ENCODE data around the gene UNC5CL.

The UNC5CL gene

GRCh38 chr6:41039060-41039998, at the start of gene UNC5CL:
Gene UNC5CL, minus strand, starts transcription at chr6:41039221. Its CDS starts 4,147 bp downstream, at chr6:41035074.
- peak; percentile 24 for DNase-seq (ENCODE audit: low read depth)

GRCh38 chr6:41088451-41088850, 49.4 kb upstream of the UNC5CL start:
- DNase-seq (ENCODE audit: low read depth) = no peak

DNA sequence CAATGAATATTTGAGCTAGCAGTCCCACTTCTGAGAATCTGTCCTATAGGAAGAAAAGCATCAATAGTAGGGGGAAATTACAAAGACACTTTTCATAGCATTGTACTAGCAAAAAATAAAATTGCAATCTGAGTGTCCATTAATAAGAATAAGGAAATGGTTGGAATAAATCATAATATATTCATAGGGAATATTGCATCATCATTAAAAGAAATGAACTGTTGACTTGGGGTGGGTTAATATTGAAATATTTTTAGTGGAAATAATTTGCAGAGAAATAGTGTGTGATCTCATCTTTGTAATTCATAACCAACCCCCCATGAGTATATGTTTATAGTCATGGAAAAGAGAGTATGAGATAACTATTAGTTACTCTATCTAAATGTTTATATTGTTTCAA, 46.2 kb upstream of the UNC5CL start:
- no peak for DNase-seq (ENCODE audit: low read depth)

- DNase-seq (ENCODE audit: low read depth) = no peak
These were observed 44.1 kb upstream of the UNC5CL start for GRCh38 chr6:41083072-41083471.

DNA sequence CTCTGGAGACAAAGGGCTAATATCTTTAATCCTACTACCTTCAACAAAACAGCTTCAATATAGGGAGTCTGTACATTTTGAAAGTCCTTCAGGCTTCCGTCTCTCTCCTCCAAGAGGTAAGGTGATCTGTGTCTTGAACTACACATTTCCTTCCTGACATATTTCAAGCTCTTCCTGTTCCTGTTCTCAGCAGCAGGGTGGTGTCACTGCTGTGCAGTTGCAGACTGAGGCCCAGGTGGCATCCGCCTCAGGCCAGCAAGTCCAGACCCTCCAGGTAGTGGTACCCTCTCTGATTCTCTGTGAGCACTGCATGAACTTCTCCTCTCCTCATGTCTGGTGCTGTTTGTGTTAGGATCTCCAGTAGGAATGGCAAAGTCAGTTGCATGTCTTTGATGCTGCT, 41.6 kb upstream of the UNC5CL start:
- DNase-seq (ENCODE audit: low read depth) = no peak

GRCh38 chr6:41079080-41079479, 40.1 kb upstream of the UNC5CL start:
- DNase-seq (ENCODE audit: low read depth) = no peak

DNA sequence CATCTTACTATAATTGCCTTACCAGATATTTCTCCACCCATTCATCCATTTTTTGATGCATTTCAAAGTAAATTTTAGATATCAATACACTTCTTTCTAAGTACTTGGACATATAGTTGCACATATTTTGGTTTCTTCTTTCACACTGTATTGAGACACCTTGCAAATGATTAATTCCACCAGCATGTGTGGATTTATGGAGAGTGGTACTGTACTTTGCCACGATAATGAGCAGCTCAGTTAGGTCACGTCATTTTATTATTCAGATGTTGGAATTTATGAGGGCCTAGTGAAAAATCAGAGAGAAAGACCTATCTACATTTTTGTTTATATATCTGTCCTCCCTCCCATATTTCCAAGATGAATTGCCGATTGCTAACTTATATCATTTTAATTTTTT, 39.1 kb upstream of the UNC5CL start:
- no peak for DNase-seq (ENCODE audit: low read depth)

- no peak for DNase-seq (ENCODE audit: low read depth)
These were observed 38.5 kb upstream of the UNC5CL start for GRCh38 chr6:41077536-41077935.

- no peak for DNase-seq (ENCODE audit: low read depth)
These were observed 36.9 kb upstream of the UNC5CL start for GRCh38 chr6:41075651-41076626.

DNA sequence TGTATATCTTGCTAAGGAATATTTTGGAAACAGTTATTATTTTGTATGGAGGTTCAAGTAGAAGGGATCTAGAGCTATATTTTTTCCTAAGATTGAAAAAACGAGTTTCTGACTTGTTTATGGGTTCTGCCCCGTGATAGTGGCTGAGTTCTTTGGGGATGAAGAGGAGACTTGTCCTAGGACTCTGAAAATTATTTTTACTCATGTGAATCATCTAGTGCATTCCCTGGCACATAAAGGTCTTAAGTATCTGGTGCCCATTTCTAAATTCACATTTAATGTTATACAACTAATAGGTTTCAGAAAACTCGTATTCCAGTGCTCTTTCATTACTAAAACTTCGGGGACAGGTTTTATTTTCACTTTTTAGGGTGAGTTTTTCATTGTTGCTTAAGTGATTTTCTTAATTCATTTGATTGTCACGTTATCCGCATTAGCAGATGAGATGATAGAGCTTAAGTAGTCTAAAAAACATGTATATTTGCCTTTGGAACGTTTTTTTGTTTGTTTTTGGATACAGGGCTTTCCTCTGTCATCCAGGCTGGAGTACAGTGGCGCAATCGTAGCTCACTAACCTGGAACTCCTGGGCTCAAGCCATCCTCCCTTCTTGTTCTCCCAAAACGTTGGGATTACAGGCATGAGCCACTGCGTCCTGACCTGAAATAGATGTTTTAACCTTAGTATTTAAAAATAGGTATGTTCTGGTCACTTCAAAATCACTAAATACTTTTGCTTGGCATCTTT, 35.8 kb upstream of the UNC5CL start:
- DNase-seq (ENCODE audit: low read depth) = no peak

- no peak for DNase-seq (ENCODE audit: low read depth)
These were observed 35.1 kb upstream of the UNC5CL start for GRCh38 chr6:41073968-41074691.

DNA sequence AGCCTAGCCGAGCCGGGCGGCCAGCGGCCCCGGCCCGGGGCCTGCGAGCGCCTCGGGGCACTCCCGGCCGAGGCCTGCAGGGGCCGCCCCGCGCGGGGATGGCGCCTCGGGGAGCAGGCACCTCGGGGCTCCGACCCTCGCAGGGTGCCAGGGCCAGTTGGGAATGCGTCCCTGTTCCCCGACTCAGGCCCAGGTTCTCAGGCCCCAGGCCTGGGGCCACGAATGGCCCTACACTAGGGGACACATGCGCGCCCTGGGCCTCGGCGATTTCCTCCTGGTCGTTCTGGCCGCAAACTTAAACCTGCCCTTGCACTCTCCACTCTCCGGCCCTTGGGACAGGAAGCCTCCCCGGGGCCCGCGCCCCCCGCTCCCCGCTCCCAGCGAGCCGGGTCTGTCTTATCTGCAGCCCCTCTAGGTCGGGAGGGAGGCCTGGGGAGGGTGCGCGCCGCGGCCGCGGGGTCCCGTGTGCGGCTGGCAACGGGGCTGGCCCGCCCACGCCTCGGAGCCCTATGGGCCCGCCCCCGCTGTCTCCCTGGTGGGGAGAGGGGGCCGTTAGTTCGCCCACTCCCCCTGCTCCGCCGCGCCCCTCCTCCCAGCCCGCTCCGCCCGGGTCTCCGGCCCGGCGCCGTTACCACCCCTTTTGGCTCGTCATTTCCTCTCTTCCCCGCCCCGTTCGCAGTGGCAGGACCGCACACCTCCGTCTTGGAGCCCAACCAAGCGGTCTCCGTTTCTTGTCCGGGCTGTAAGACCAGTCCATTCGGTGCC, 34.4 kb upstream of the UNC5CL start:
- DNase-seq (ENCODE audit: low read depth) = peak; percentile 70

- peak; percentile 100 for DNase-seq (ENCODE audit: low read depth)
These were observed 33.8 kb upstream of the UNC5CL start, which contains the start of gene NFYA for GRCh38 chr6:41072836-41073202. Gene NFYA, plus strand, starts transcription at chr6:41072974. Its CDS starts 6,116 bp downstream, at chr6:41079090.

DNA sequence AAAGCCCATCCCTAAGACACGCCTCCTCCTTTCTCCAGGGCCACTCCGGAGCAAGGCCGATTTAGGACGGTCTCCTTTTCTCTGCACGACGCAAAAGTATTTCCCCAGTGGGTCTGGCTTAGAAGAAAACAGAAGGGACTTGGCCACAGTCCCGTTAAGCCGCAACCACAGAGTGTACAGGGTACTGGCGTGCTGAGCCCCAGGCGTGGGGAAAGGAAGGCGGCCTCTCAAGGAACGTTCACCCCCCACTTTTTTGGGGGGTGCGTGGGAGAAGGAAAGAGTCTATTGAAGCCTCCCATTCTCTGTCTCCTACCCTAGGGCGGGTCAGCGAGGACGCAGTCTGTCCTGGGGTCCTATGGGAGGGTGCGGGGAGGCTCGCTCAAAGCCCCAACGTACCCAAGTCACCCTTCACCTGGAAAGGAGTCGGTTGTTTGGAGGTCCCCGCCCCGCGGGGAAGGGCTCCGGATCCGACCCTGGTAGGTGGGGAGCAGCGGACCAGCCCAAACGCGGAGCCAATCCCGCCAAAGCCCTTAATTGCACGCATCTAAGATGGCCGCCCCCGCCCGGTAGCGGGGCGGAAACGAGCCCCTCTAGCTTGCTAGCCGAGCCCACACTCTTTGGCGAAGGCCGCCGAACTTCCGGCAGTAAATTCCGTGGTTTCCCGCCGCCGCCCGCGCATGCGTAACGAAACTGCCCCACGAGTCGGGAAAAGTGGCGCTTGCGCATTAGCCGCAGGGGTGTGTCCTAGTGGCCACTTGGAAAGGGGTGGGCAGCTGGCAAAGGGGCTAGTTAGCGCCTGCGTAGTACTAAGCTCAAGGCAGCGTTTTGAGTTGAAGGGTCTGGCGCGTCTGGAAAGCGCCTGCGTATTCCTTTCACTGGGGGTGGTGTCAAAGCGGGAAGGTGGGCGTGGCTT, 33.2 kb upstream of the UNC5CL start, which contains the start of gene OARD1:
Gene OARD1, minus strand, starts transcription at position 434 of the 913 bp plus-strand sequence. CDS start 722 bp downstream, outside the sequence.
- DNase-seq (ENCODE audit: low read depth) = peak; percentile 99

GRCh38 chr6:41071501-41071922, 32.5 kb upstream of the UNC5CL start:
- no peak for DNase-seq (ENCODE audit: low read depth)

DNA sequence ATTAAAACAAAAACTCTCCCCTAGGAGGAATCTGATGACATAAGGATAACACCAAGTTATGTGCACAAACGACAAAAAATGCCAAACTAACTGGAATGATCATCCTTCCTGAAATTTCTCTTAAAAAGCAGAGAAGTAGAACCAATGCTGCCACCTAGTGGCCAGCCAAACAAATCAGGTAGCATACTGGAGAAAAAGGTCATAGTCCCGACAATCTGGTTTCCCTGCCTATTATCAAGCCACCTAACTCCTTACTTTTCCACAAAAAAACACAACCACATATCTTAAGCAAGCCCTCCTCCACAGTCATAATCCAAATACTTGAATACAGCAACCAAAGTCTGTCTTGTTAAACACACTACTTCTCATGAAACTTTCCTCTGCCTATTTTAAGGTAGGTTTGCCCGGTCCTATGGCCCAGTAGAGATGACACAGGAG, 27.9 kb upstream of the UNC5CL start:
- peak; percentile 37 for DNase-seq (ENCODE audit: low read depth)

GRCh38 chr6:41065550-41066026, 26.6 kb upstream of the UNC5CL start:
- DNase-seq (ENCODE audit: low read depth) = no peak

DNA sequence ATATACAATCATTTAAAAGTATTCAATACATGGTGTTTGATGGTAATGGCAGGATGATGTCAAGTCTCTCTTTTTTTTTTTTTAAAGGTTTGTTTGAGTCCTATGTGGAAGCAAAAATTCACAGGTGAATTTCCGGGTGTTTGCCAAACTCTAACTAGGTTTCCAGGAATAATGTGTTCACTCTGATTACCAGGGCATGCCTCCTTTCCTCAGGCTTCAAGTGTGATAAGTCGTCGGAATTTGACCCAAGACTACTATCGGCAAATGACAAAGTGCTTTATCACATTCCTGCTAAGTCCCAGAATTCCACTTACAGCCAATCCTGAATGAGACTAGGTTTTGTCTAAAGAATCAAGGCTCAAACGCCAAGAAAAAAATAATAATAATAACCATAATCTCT, 25.8 kb upstream of the UNC5CL start:
- no peak for DNase-seq (ENCODE audit: low read depth)

GRCh38 chr6:41063884-41064285, 24.9 kb upstream of the UNC5CL start:
- DNase-seq (ENCODE audit: low read depth) = no peak

All from activated T-helper 1 cell treated with Interleukin-2 at 50 U/mL for 16 hours (primary cell).